ENCODE results near the gene TAL1.

TAL1 gene

GRCh38 chr1:47182676-47183235 is 49.3 kb downstream of the TAL1 start:
- TF ChIP-seq ZFX (IDR thresholded peaks at IDR 0.05) (no peak), CTCF (conservative IDR thresholded peaks at IDR 0.05) (no peak)
- H3K27ac ChIP-seq = no peak overlapping the region

- no peak overlapping the region for H3K27ac ChIP-seq
- TF ChIP-seq ZFX (IDR thresholded peaks at IDR 0.05) = no peak
- TF ChIP-seq CTCF (conservative IDR thresholded peaks at IDR 0.05) = no peak
Observed at GRCh38 chr1:47181955-47182675, 49.9 kb downstream of the TAL1 start.

GRCh38 chr1:47181095-47181954 is 50.7 kb downstream of the TAL1 start:
- TF ChIP-seq CTCF (conservative IDR thresholded peaks at IDR 0.05) (no peak), ZFX (IDR thresholded peaks at IDR 0.05) (no peak)
- no peak overlapping the region for H3K27ac ChIP-seq

GRCh38 chr1:47180603-47181094 is 51.4 kb downstream of the TAL1 start:
- no peak overlapping the region; the same call in 1 of the 2 replicates for H3K27ac ChIP-seq
- no peak for TF ChIP-seq ZFX (IDR thresholded peaks at IDR 0.05)
- no peak for TF ChIP-seq CTCF (conservative IDR thresholded peaks at IDR 0.05)

GRCh38 chr1:47179988-47180563 is 51.9 kb downstream of the TAL1 start:
- peak overlapping the region; percentile 61 for H3K27ac ChIP-seq
- no peak for TF ChIP-seq ZFX (IDR thresholded peaks at IDR 0.05)
- TF ChIP-seq CTCF (conservative IDR thresholded peaks at IDR 0.05) = no peak

- peak overlapping the region; percentile 61 for H3K27ac ChIP-seq
- TF ChIP-seq CTCF (conservative IDR thresholded peaks at IDR 0.05) = peak; percentile 91
- TF ChIP-seq ZFX (IDR thresholded peaks at IDR 0.05) = no peak
Observed at GRCh38 chr1:47179017-47179987, 52.7 kb downstream of the TAL1 start.
